ENCODE measurements around the gene C12orf57. TPM values are rescaled to one million over a fixed set of nuclear protein-coding genes. Genes with fewer than 3 reads are reported as not detected.

Gene C12orf57
- total RNA-seq, 4 donors from 2014 or later: 303 to 452 (median 386) TPM

GRCh38 chr12:6925540-6926279, 18.1 kb upstream of the C12orf57 start:
- intact Hi-C loops (cut with DNase I; ENCODE audit: low total_unique reads): loop anchor here (2.0 kb wide), 1 partner anchor 39 kb away; no protein-coding TSS in a partner anchor
- 35 to 60% methylated on average over 1 to 8 of the region's 8 CpGs for whole genome bisulfite sequencing, 2 donors (ENCODE audit: low coverage in 1 of 2)
- peak; percentile 76 for DNase-seq
- Histone ChIP-seq H3K4me1 (peaks cover 20 to 56% (median 52%) of the 10 kb centered on the region in 4 donors), H3K27me3 (no peaks in the 10 kb centered on the region), H3K27ac (peak overlapping the region; percentile 96 to 99 (median 98)), H3K36me3 (no peaks in the 10 kb centered on the region), H3K4me3 (peak overlapping the region in 3 of 4 donors; percentile 3 to 97 (median 95)), H3K9me3 (no peaks in the 10 kb centered on the region)
- TF ChIP-seq CTCF (IDR thresholded peaks at IDR 0.05): peak in 1 of 5 experiments; percentile 21
- peak; percentile 49 to 80 (median 76) for TF ChIP-seq POLR2AphosphoS5 (IDR thresholded peaks at IDR 0.05)
- no peak for TF ChIP-seq POLR2A (IDR thresholded peaks at IDR 0.05)
- in situ Hi-C loops (cut with MboI; ENCODE audit: low pct_ligation_motif_present in 1 of 4, low pct_unique_long_range_greater_than_20kb in 1 of 4, low sequenced_read_pairs in 3 of 4): loop anchor here in 2 of 4 donors (25.0 kb wide), 1 partner anchor 187 kb away; the partner anchor contains the start of gene C1RL (in 2 of the 2)

DNA sequence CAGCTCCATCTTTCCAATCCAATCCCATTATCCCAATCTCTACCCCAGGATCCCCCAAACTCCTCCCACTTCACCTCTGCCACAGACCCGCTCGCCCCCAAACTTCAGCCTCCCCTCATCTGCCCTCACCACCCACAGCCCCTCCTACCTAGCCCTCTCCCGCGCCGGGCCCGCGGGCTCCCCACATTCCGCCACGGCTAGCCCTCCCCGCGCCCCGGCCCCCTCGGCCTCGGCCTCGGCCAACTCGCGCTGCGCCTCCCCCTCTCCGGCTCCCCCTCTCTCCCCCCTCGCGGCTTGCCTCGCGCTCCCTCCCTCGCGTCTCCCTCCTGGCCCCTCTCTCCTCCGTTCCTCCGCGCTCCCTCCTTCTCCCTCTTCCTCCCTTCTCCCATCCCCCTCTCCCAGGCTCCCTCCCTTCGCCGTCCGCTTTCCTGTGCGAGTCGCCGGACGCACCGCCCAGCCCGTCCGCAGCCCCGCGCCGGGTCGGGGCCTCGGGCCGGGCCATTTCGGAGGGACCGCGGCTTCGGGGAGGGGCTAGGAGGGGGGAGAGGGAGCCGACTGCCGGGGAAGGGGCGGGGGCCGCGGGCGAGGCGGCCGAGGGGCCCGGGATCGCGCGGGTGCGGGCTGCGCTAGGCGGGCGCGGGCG, 16.3 kb upstream of the C12orf57 start, which contains the start of gene ATN1:
Gene ATN1 (plus strand): TSS at position 581 of the 643 bp plus-strand sequence. CDS start 6,043 bp downstream, outside the sequence.
- in situ Hi-C loops (cut with MboI; ENCODE audit: low pct_ligation_motif_present in 1 of 4, low pct_unique_long_range_greater_than_20kb in 1 of 4, low sequenced_read_pairs in 3 of 4): loop anchor here in 2 of 4 donors (25.0 kb wide), 1 partner anchor 185 kb away; the partner anchor contains the start of gene C1RL (in 2 of the 2)
- 0% methylated on average over 6 to 43 of the region's 66 CpGs for WGBS, 2 donors (ENCODE audit: low coverage in 1 of 2)
- peak within 1 kb of the TSS; percentile 94 to 97 (median 94) for H3K4me3 ChIP-seq
- intact Hi-C loops (cut with DNase I; ENCODE audit: low total_unique reads): no loop called here
- H3K4me1 ChIP-seq: peaks cover 31 to 73% (median 59%) of the 10 kb centered on the region in 4 donors
- no peak for TF ChIP-seq CTCF (IDR thresholded peaks at IDR 0.05)
- TF ChIP-seq EP300 (IDR thresholded peaks at IDR 0.05; ENCODE audit: low read depth): no peak
- TF ChIP-seq POLR2AphosphoS5 (IDR thresholded peaks at IDR 0.05): peak; percentile 58 to 85 (median 80)
- peak; percentile 72 for TF ChIP-seq POLR2A (IDR thresholded peaks at IDR 0.05)
- peak; percentile 79 for DNase-seq
- H3K9me3 ChIP-seq: no peaks in the 10 kb centered on the region
- H3K27me3 ChIP-seq: no peaks in the 10 kb centered on the region
- H3K36me3 ChIP-seq: no peaks in the 10 kb centered on the region
- H3K27ac ChIP-seq: peak within 1 kb of the TSS; percentile 96 to 99 (median 98)

- Histone ChIP-seq H3K36me3 (no peaks in the 10 kb centered on the region), H3K27ac (peak overlapping the region; percentile 96 to 99 (median 98)), H3K9me3 (no peaks in the 10 kb centered on the region), H3K4me3 (peak overlapping the region; percentile 94 to 97 (median 94)), H3K4me1 (peaks cover 35 to 79% (median 65%) of the 10 kb centered on the region in 4 donors), H3K27me3 (no peaks in the 10 kb centered on the region)
- in situ Hi-C loops (cut with MboI; ENCODE audit: low pct_ligation_motif_present in 1 of 4, low pct_unique_long_range_greater_than_20kb in 1 of 4, low sequenced_read_pairs in 3 of 4) (loop anchor here in 2 of 4 donors (25.0 kb wide), 1 partner anchor 184 kb away; the partner anchor contains the start of gene C1RL (in 2 of the 2)), intact Hi-C loops (cut with DNase I; ENCODE audit: low total_unique reads) (no loop called here)
- no peak for TF ChIP-seq EP300 (IDR thresholded peaks at IDR 0.05; ENCODE audit: low read depth)
- WGBS, 2 donors (ENCODE audit: low coverage in 1 of 2): 2% methylated on average over 11 of the region's 79 CpGs; no CpG with 5 or more reads in 1 of the 2 donors
- DNase-seq: no peak
Measured at GRCh38 chr12:6928022-6928702, 15.7 kb upstream of the C12orf57 start.

DNA sequence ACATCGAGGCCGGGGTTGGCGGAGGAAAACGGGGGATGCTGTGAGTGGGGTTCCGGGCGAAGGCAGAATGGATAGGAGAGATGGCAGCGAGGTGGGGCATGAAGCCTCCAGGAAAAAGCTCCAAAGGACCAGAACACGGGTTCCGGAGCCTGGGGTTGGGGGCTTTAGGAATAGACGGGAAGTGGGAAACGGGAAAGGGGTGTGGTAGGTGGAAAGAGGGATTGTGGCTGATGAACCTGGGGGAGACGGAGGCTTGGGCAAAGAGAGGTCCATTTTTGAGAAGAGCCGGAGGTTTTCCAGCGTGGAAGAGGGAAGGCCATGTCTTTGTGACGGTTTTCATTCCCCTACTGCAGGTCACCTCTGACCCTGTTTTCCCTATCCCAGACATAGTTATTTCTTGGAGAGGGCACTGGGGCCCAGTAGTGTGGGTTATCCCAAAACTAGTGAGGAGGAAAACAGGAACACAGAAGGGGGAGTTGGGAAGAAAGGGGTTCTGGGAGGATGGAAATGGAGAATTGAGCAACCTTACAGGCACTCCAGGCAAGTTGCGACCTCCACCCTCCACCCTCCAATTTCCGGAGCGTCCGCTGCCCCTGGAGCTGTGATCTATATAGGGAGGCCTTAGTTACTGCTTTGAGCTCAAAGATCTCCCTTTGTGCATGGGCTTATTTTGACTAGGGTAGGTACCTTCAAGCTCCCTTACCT, 15.0 kb upstream of the C12orf57 start:
- WGBS, 2 donors (ENCODE audit: low coverage in 1 of 2): 11% methylated on average over 19 of the region's 19 CpGs; no CpG with 5 or more reads in 1 of the 2 donors
- Histone ChIP-seq H3K27ac (peak overlapping the region; percentile 96 to 99 (median 98)), H3K36me3 (no peaks in the 10 kb centered on the region), H3K27me3 (no peaks in the 10 kb centered on the region), H3K4me1 (peaks cover 35 to 84% (median 71%) of the 10 kb centered on the region in 4 donors), H3K4me3 (peak overlapping the region; percentile 94 to 97 (median 94)), H3K9me3 (no peaks in the 10 kb centered on the region)
- TF ChIP-seq CTCF (IDR thresholded peaks at IDR 0.05): no peak
- no peak for TF ChIP-seq POLR2A (IDR thresholded peaks at IDR 0.05)
- no peak for TF ChIP-seq POLR2AphosphoS5 (IDR thresholded peaks at IDR 0.05)
- no peak for TF ChIP-seq EP300 (IDR thresholded peaks at IDR 0.05; ENCODE audit: low read depth)
- no peak for DNase-seq
- in situ Hi-C loops (cut with MboI; ENCODE audit: low pct_ligation_motif_present in 1 of 4, low pct_unique_long_range_greater_than_20kb in 1 of 4, low sequenced_read_pairs in 3 of 4) (loop anchor here in 2 of 4 donors (25.0 kb wide), 1 partner anchor 183 kb away; the partner anchor contains the start of gene C1RL (in 2 of the 2)), intact Hi-C loops (cut with DNase I; ENCODE audit: low total_unique reads) (no loop called here)

All from transverse colon (tissue), 4 donors.